ENCODE results near the gene ATP10A. TPM values are rescaled to one million over a fixed set of nuclear protein-coding genes. Genes with fewer than 3 reads are reported as not detected.

Gene ATP10A
- total RNA-seq, 2 experiments from 2014 or later = 0.06 TPM; not detected in 1

DNA sequence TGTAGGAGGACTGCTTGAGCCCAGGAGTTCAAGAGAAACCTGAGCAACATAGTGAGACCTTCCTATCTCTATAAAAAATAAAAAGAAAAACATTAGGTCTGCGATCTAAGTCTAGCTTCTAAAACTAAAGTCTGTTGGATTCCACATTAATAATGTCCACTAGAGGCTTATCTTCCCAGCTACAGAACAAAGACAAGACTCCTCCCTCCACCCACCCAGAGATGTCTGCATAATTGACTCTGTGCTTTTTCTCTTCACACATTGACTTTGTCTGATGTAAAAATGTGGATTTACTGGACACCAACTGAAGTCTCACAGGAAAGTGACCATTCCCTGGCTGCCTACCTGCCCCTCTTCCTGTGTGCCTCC, 91.8 kb downstream of the ATP10A start:
- Histone ChIP-seq H2AFZ (ENCODE audit: low read length) (no peak overlapping the region), H3K4me1 (ENCODE audit: insufficient read depth, low read length, poor library complexity, severe bottlenecking) (peaks cover 10% of the 10 kb centered on the region), H3K4me3 (ENCODE audit: low read depth, low read length, poor library complexity, severe bottlenecking) (no peak overlapping the region), H3K79me2 (ENCODE audit: insufficient read depth, low read depth, low read length) (no peaks in the 10 kb centered on the region), H3K4me2 (ENCODE audit: low read length) (no peak overlapping the region), H3K9me2 (ENCODE audit: insufficient read depth, low read length) (no peaks in the 10 kb centered on the region), H3K36me3 (ENCODE audit: insufficient read depth, low read length) (no peaks in the 10 kb centered on the region), H4K20me1 (ENCODE audit: insufficient read depth, low read length) (no peaks in the 10 kb centered on the region), H3K9me3 (ENCODE audit: low read length) (0 out of 2 replicates have a peak, but pooled peaks cover under 1% of the 10 kb centered on the region), H3K27ac (ENCODE audit: low read depth, low read length, poor library complexity, severe bottlenecking) (no peak overlapping the region)
- BruUV-seq (replicated peaks) = no TSS peak
- ChIA-PET CTCF (ENCODE audit: unreplicated experiment) (no interaction called here), POLR2A (interaction anchor here (1.2 kb wide), 1 partner anchor 22 kb away, joined by 5 read pairs; no protein-coding TSS in a partner anchor)
- TF ChIP-seq EZH2phosphoT487 (IDR thresholded peaks at IDR 0.05; ENCODE audit: borderline replicate concordance, low read depth, low read length) (no peak), CTCF (conservative IDR thresholded peaks at IDR 0.05; ENCODE audit: low read length) (no peak)
- no peak for DNase-seq (ENCODE audit: low spot score)
- intact Hi-C loops (cut with micrococcal nuclease; ENCODE audit: unreplicated experiment) = no loop called here

GRCh38 chr15:25770618-25771337, 92.3 kb downstream of the ATP10A start:
- intact Hi-C loops (cut with micrococcal nuclease; ENCODE audit: unreplicated experiment) = no loop called here
- H3K36me3 ChIP-seq (ENCODE audit: insufficient read depth, low read length) = no peaks in the 10 kb centered on the region
- no peak overlapping the region for H3K4me2 ChIP-seq (ENCODE audit: low read length)
- H3K9me3 ChIP-seq (ENCODE audit: low read length) = 0 out of 2 replicates have a peak, but pooled peaks cover 6% of the 10 kb centered on the region
- no peaks in the 10 kb centered on the region for H3K9me2 ChIP-seq (ENCODE audit: insufficient read depth, low read length)
- POLR2A ChIA-PET = interaction anchor here (1.2 kb wide), 1 partner anchor 22 kb away, joined by 5 read pairs; no protein-coding TSS in a partner anchor
- no peak for TF ChIP-seq EZH2phosphoT487 (IDR thresholded peaks at IDR 0.05; ENCODE audit: borderline replicate concordance, low read depth, low read length)
- no peak for TF ChIP-seq CTCF (conservative IDR thresholded peaks at IDR 0.05; ENCODE audit: low read length)
- H4K20me1 ChIP-seq (ENCODE audit: insufficient read depth, low read length) = no peaks in the 10 kb centered on the region
- BruUV-seq (replicated peaks) = no TSS peak
- H3K4me1 ChIP-seq (ENCODE audit: insufficient read depth, low read length, poor library complexity, severe bottlenecking) = peaks cover 10% of the 10 kb centered on the region
- no peak for DNase-seq (ENCODE audit: low spot score)
- no peak overlapping the region for H3K4me3 ChIP-seq (ENCODE audit: low read depth, low read length, poor library complexity, severe bottlenecking)
- no peaks in the 10 kb centered on the region for H3K79me2 ChIP-seq (ENCODE audit: insufficient read depth, low read depth, low read length)
- no peak overlapping the region for H3K27ac ChIP-seq (ENCODE audit: low read depth, low read length, poor library complexity, severe bottlenecking)
- no peak overlapping the region for H2AFZ ChIP-seq (ENCODE audit: low read length)
- CTCF ChIA-PET (ENCODE audit: unreplicated experiment) = no interaction called here

DNA sequence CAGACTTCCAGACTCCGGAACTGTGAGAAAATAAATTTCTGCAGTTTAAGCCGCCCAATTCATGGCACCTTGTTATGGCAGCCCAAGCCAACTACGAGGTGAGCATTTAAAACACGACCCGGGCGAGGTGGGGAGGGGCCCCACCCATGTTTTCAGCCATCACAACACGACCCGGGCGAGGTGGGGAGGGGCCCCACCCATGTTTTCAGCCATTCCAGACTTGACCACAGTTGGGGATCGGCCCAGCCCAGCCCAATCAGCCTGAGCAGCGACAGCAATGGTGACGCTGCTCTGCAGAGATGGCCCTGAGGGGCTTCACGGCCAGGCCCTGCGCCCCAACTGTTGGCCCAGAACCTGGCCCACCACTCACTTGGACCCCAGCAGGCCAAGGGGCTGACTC, 93.1 kb downstream of the ATP10A start:
- Histone ChIP-seq H3K4me2 (ENCODE audit: low read length) (no peak overlapping the region), H3K79me2 (ENCODE audit: insufficient read depth, low read depth, low read length) (no peaks in the 10 kb centered on the region), H3K4me1 (ENCODE audit: insufficient read depth, low read length, poor library complexity, severe bottlenecking) (peaks cover 4% of the 10 kb centered on the region), H2AFZ (ENCODE audit: low read length) (no peak overlapping the region), H3K36me3 (ENCODE audit: insufficient read depth, low read length) (no peaks in the 10 kb centered on the region), H3K4me3 (ENCODE audit: low read depth, low read length, poor library complexity, severe bottlenecking) (no peak overlapping the region), H3K9me3 (ENCODE audit: low read length) (0 out of 2 replicates have a peak, but pooled peaks cover 6% of the 10 kb centered on the region), H4K20me1 (ENCODE audit: insufficient read depth, low read length) (no peaks in the 10 kb centered on the region), H3K27ac (ENCODE audit: low read depth, low read length, poor library complexity, severe bottlenecking) (no peak overlapping the region), H3K9me2 (ENCODE audit: insufficient read depth, low read length) (no peaks in the 10 kb centered on the region)
- no TSS peak for BruUV-seq (replicated peaks)
- intact Hi-C loops (cut with micrococcal nuclease; ENCODE audit: unreplicated experiment) = no loop called here
- ChIA-PET POLR2A (no interaction called here), CTCF (ENCODE audit: unreplicated experiment) (no interaction called here)
- no peak for DNase-seq (ENCODE audit: low spot score)
- TF ChIP-seq CTCF (conservative IDR thresholded peaks at IDR 0.05; ENCODE audit: low read length) = no peak
- TF ChIP-seq EZH2phosphoT487 (IDR thresholded peaks at IDR 0.05; ENCODE audit: borderline replicate concordance, low read depth, low read length) = no peak
